Suprapubic skin (tissue), 4 donors: ENCODE measurements around the gene HRG.

ENCODE experiments used
- CTCF ChIP-seq, 2 donors: fragments of 200-600 bp in 1 of 2; fragments of 450-650 bp in 1 of 2; sonication (generic) in 1 of 2; IDR thresholded peaks; one replicate each; pipeline ENCODE4 v1.5.1; 2016 to 2019; ENCODE audit warnings: antibody characterized with exemption in 2 of 2, mild to moderate bottlenecking in 1 of 2, moderate library complexity in 1 of 2
- EP300 ChIP-seq: sonication (generic); formaldehyde crosslinking; IDR thresholded peaks from one replicate; pipeline ENCODE4 v1.6.1; 2017; ENCODE audit warnings: antibody characterized with exemption
- POLR2A ChIP-seq, 2 donors: fragments of 450-650 bp; IDR thresholded peaks; one replicate each; pipeline ENCODE4 v1.6.1; 2017; ENCODE audit warnings: antibody characterized with exemption in 2 of 2, mild to moderate bottlenecking in 2 of 2, moderate library complexity in 2 of 2
- POLR2AphosphoS5 ChIP-seq, 3 donors: sonication (generic); formaldehyde crosslinking; IDR thresholded peaks; one replicate each; pipeline ENCODE4 v1.6.1; 2017; ENCODE audit warnings: antibody characterized with exemption in 3 of 3

GRCh38 chr3:186622651-186623310 lies 43.0 kb upstream of the HRG start:
- TF ChIP-seq EP300 (no peak), CTCF (IDR thresholded peaks at IDR 0.05) (no peak), POLR2A (IDR thresholded peaks at IDR 0.05) (no peak), POLR2AphosphoS5 (IDR thresholded peaks at IDR 0.05) (no peak)
